ENCODE measurements around the gene MUL1. TPM values are rescaled to one million over a fixed set of nuclear protein-coding genes. Genes with fewer than 3 reads are reported as not detected.
A peak's percentile ranks its signal among the peaks of the same experiment; 100 is the strongest.

MUL1 gene
- total and polyA plus RNA-seq, 9 of the 15 experiments (the other 6 are each of a cell fraction or from before 2014, with no cell fraction given) = 10.4 to 32.9 (median 19.3) TPM

- peak in 1 of 2 experiments; percentile 60 for TF ChIP-seq AFF1 (IDR thresholded peaks at IDR 0.05; ENCODE audit: low read depth in 1 of 2, partially characterized antibody in 2 of 2)
- TF ChIP-seq PHF20 (IDR thresholded peaks at IDR 0.05; ENCODE audit: partially characterized antibody) = peak; percentile 31
- no peak for TF ChIP-seq XRCC4 (IDR thresholded peaks at IDR 0.05; ENCODE audit: extremely low read depth, insufficient read depth, insufficient read length)
- TF ChIP-seq MTA3 (IDR thresholded peaks at IDR 0.05; ENCODE audit: borderline replicate concordance) = 0 out of 2 replicates have a peak, but pooled peaks have one; percentile 45
- TF ChIP-seq ZNF146 (CRISPR knock-in tag; IDR thresholded peaks at IDR 0.05; ENCODE audit: unreplicated experiment) = no peak
- TF ChIP-seq ZBTB49 (CRISPR knock-in tag; IDR thresholded peaks at IDR 0.05; ENCODE audit: borderline replicate concordance) = no peak
- peak; percentile 7 for TF ChIP-seq ARID1B (IDR thresholded peaks at IDR 0.05)
- peak; percentile 76 for TF ChIP-seq POLR2G (IDR thresholded peaks at IDR 0.05; ENCODE audit: low read depth, low read length)
- TF ChIP-seq CHD2 (IDR thresholded peaks at IDR 0.05; ENCODE audit: low read depth, low read length) = no peak
- no peak for TF ChIP-seq TSHZ1 (CRISPR knock-in tag; IDR thresholded peaks at IDR 0.05)
- 0 out of 2 replicates have a peak, but pooled peaks have one; percentile 22 for TF ChIP-seq SAFB (IDR thresholded peaks at IDR 0.05; ENCODE audit: borderline replicate concordance, low read depth, low read length)
- TF ChIP-seq FOXA1 (IDR thresholded peaks at IDR 0.05; ENCODE audit: borderline replicate concordance) = no peak
- no peak for TF ChIP-seq PML (IDR thresholded peaks at IDR 0.05; ENCODE audit: low read length)
- no peak for TF ChIP-seq HDAC8 (tag; IDR thresholded peaks at IDR 0.05)
These were observed 21.3 kb downstream of the MUL1 start (continued) for GRCh38 chr1:20486457-20487235.
